ENCODE data around the gene MSL3.

The MSL3 gene

GRCh38 chrX:11813341-11813740 lies 55.3 kb downstream of the MSL3 start:
- TF ChIP-seq SUZ12 (IDR thresholded peaks at IDR 0.05) (no peak), BHLHE40 (IDR thresholded peaks at IDR 0.05; ENCODE audit: borderline replicate concordance) (no peak), FOXK2 (IDR thresholded peaks at IDR 0.05) (no peak), NFRKB (IDR thresholded peaks at IDR 0.05) (no peak), ARNT (IDR thresholded peaks at IDR 0.05) (no peak), CTBP1 (IDR thresholded peaks at IDR 0.05; ENCODE audit: borderline replicate concordance) (no peak), ZNF384 (IDR thresholded peaks at IDR 0.05) (no peak), TARDBP (IDR thresholded peaks at IDR 0.05) (no peak), LEF1 (IDR thresholded peaks at IDR 0.05; ENCODE audit: borderline replicate concordance) (no peak), FOXA1 (IDR thresholded peaks at IDR 0.05) (no peak), L3MBTL2 (conservative IDR thresholded peaks at IDR 0.05) (no peak), ELF4 (IDR thresholded peaks at IDR 0.05) (no peak), PKNOX1 (IDR thresholded peaks at IDR 0.05) (no peak), FOXM1 (IDR thresholded peaks at IDR 0.05; ENCODE audit: borderline replicate concordance) (no peak), HDGF (IDR thresholded peaks at IDR 0.05; ENCODE audit: borderline replicate concordance) (no peak)
- DNase-seq (ENCODE audit: extremely low spot score): no peak
- POLR2A ChIA-PET: no interaction called here
- CTCF ChIA-PET: no interaction called here

Data from HEK293T (cell line).